ENCODE results near the gene XRRA1. TPM values are rescaled to one million over a fixed set of nuclear protein-coding genes. Genes with fewer than 3 reads are reported as not detected.

XRRA1 gene
- total RNA-seq, 1 experiment from 2014 or later, result 10.4 TPM

DNA sequence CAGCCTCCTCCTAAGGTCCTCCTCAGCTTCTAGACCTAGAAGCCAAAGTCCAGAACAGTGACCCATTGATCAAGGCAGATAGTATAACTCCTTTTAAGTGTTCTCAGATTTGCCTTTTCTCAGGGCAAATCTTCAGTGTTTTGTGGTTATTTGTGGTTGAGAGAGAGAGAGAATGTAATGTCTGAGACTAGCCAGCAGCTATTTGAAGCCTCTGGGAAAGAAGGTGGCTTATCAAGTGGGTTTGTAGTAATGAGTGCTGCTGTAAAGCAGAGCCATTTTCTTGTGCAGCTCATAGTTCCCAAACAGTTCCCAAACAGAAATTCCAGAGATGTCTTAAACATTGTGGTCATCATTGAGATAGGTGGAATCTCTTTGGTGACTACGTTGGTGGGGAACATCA, 110.7 kb downstream of the XRRA1 start (continued):
- TF ChIP-seq, protein P1, sequence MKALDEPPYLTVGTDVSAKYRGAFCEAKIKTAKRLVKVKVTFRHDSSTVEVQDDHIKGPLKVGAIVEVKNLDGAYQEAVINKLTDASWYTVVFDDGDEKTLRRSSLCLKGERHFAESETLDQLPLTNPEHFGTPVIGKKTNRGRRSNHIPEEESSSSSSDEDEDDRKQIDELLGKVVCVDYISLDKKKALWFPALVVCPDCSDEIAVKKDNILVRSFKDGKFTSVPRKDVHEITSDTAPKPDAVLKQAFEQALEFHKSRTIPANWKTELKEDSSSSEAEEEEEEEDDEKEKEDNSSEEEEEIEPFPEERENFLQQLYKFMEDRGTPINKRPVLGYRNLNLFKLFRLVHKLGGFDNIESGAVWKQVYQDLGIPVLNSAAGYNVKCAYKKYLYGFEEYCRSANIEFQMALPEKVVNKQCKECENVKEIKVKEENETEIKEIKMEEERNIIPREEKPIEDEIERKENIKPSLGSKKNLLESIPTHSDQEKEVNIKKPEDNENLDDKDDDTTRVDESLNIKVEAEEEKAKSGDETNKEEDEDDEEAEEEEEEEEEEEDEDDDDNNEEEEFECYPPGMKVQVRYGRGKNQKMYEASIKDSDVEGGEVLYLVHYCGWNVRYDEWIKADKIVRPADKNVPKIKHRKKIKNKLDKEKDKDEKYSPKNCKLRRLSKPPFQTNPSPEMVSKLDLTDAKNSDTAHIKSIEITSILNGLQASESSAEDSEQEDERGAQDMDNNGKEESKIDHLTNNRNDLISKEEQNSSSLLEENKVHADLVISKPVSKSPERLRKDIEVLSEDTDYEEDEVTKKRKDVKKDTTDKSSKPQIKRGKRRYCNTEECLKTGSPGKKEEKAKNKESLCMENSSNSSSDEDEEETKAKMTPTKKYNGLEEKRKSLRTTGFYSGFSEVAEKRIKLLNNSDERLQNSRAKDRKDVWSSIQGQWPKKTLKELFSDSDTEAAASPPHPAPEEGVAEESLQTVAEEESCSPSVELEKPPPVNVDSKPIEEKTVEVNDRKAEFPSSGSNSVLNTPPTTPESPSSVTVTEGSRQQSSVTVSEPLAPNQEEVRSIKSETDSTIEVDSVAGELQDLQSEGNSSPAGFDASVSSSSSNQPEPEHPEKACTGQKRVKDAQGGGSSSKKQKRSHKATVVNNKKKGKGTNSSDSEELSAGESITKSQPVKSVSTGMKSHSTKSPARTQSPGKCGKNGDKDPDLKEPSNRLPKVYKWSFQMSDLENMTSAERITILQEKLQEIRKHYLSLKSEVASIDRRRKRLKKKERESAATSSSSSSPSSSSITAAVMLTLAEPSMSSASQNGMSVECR (CRISPR knock-in tag; IDR thresholded peaks at IDR 0.05; ENCODE audit: borderline replicate concordance), result no peak
- TF ChIP-seq JUN (CRISPR knock-in tag; IDR thresholded peaks at IDR 0.05) (no peak), SP1 (CRISPR knock-in tag; conservative IDR thresholded peaks at IDR 0.05) (no peak)

DNA sequence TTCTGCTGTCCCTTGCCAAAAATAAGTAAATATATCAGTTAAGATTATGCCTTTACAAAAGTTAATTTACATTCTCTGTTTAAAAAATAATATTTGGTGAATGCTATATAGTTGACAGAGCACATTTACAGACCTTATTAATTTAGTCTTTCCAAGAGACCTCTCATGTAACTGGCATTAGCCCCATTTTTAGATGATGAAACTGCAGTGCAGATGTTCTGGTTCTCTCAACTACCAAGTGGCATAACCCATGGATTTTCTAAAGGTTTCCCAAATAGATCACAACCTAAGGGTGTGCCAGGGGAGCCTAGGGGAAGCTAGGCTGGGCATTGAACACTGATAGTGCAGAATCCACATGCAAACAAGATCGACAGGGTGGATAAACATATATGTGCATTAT, 111.7 kb downstream of the XRRA1 start:
- Mint-ChIP-seq H3K36me3 (peaks cover 16% of the 10 kb centered on the region), H3K4me3 (no peak overlapping the region), H3K27ac (no peak overlapping the region), H3K4me1 (peaks cover 11% of the 10 kb centered on the region), H3K27me3 (ENCODE audit: low read depth) (no peaks in the 10 kb centered on the region), H3K9me3 (no peaks in the 10 kb centered on the region)
- TF ChIP-seq CREM (CRISPR knock-in tag; IDR thresholded peaks at IDR 0.05), result no peak
- TF ChIP-seq, protein P2, sequence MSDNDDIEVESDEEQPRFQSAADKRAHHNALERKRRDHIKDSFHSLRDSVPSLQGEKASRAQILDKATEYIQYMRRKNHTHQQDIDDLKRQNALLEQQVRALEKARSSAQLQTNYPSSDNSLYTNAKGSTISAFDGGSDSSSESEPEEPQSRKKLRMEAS (CRISPR knock-in tag; IDR thresholded peaks at IDR 0.05), result no peak
- TF ChIP-seq MXD4 (CRISPR knock-in tag; IDR thresholded peaks at IDR 0.05; ENCODE audit: borderline replicate concordance), result no peak
- TF ChIP-seq SOX15 (CRISPR knock-in tag; IDR thresholded peaks at IDR 0.05), result no peak
- TF ChIP-seq, protein P3, sequence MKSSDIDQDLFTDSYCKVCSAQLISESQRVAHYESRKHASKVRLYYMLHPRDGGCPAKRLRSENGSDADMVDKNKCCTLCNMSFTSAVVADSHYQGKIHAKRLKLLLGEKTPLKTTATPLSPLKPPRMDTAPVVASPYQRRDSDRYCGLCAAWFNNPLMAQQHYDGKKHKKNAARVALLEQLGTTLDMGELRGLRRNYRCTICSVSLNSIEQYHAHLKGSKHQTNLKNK (CRISPR knock-in tag; IDR thresholded peaks at IDR 0.05), result no peak
- TF ChIP-seq, protein P4, sequence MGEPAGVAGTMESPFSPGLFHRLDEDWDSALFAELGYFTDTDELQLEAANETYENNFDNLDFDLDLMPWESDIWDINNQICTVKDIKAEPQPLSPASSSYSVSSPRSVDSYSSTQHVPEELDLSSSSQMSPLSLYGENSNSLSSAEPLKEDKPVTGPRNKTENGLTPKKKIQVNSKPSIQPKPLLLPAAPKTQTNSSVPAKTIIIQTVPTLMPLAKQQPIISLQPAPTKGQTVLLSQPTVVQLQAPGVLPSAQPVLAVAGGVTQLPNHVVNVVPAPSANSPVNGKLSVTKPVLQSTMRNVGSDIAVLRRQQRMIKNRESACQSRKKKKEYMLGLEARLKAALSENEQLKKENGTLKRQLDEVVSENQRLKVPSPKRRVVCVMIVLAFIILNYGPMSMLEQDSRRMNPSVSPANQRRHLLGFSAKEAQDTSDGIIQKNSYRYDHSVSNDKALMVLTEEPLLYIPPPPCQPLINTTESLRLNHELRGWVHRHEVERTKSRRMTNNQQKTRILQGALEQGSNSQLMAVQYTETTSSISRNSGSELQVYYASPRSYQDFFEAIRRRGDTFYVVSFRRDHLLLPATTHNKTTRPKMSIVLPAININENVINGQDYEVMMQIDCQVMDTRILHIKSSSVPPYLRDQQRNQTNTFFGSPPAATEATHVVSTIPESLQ (CRISPR knock-in tag; IDR thresholded peaks at IDR 0.05), result no peak
- no peak for TF ChIP-seq ZBTB21 (CRISPR knock-in tag; IDR thresholded peaks at IDR 0.05; ENCODE audit: borderline replicate concordance)
- TF ChIP-seq NR1H2 (CRISPR knock-in tag; IDR thresholded peaks at IDR 0.05), result no peak
- TF ChIP-seq ZNF121 (CRISPR knock-in tag; IDR thresholded peaks at IDR 0.05), result no peak
- TF ChIP-seq ETV6 (CRISPR knock-in tag; IDR thresholded peaks at IDR 0.05), result no peak
- no peak for TF ChIP-seq TP53 (CRISPR knock-in tag; IDR thresholded peaks at IDR 0.05)
- no peak for TF ChIP-seq NFE2L1 (CRISPR knock-in tag; IDR thresholded peaks at IDR 0.05)
- TF ChIP-seq, protein P5, sequence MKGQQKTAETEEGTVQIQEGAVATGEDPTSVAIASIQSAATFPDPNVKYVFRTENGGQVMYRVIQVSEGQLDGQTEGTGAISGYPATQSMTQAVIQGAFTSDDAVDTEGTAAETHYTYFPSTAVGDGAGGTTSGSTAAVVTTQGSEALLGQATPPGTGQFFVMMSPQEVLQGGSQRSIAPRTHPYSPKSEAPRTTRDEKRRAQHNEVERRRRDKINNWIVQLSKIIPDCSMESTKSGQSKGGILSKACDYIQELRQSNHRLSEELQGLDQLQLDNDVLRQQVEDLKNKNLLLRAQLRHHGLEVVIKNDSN (CRISPR knock-in tag; IDR thresholded peaks at IDR 0.05), result no peak
- no peak for TF ChIP-seq NFYB (CRISPR knock-in tag; conservative IDR thresholded peaks at IDR 0.05; ENCODE audit: low read depth)
- no peak for TF ChIP-seq JUN (CRISPR knock-in tag; IDR thresholded peaks at IDR 0.05)
- TF ChIP-seq, protein P6, sequence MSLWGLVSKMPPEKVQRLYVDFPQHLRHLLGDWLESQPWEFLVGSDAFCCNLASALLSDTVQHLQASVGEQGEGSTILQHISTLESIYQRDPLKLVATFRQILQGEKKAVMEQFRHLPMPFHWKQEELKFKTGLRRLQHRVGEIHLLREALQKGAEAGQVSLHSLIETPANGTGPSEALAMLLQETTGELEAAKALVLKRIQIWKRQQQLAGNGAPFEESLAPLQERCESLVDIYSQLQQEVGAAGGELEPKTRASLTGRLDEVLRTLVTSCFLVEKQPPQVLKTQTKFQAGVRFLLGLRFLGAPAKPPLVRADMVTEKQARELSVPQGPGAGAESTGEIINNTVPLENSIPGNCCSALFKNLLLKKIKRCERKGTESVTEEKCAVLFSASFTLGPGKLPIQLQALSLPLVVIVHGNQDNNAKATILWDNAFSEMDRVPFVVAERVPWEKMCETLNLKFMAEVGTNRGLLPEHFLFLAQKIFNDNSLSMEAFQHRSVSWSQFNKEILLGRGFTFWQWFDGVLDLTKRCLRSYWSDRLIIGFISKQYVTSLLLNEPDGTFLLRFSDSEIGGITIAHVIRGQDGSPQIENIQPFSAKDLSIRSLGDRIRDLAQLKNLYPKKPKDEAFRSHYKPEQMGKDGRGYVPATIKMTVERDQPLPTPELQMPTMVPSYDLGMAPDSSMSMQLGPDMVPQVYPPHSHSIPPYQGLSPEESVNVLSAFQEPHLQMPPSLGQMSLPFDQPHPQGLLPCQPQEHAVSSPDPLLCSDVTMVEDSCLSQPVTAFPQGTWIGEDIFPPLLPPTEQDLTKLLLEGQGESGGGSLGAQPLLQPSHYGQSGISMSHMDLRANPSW (CRISPR knock-in tag; conservative IDR thresholded peaks at IDR 0.05; ENCODE audit: low read depth), result no peak
- CTCF ChIA-PET, result interaction anchor here (1.0 kb wide), 1 partner anchor 135 kb away, joined by 4 read pairs; no protein-coding TSS in a partner anchor
- DNase-seq (ENCODE audit: low spot score) (no peak), ATAC-seq (no peak)
- POLR2A ChIA-PET, result no interaction called here

All from WTC11 (cell line).